Esophagus squamous epithelium (tissue), 5 donors: ENCODE results near the gene UBE2E1. TPM values are rescaled to one million over a fixed set of nuclear protein-coding genes. Genes with fewer than 3 reads are reported as not detected.

Experiments
- DNase-seq: peaks from one replicate; lab custom pipeline; 2025; lab: John Stamatoyannopoulos, UW
- H3K27ac ChIP-seq, 4 donors: fragments of 200-600 bp; sonication (generic); one replicate each; pipeline ENCODE4 v1.5.1; 2016 to 2019; ENCODE audit warnings: mild to moderate bottlenecking in 1 of 4
- H3K27me3 ChIP-seq, 4 donors: fragments of 200-600 bp; sonication (generic); 1 replicate in 3 of 4; 2 replicates in 1 of 4; pipeline versions ENCODE4 v1.5.1 to v1.6.0; 2017 to 2021; ENCODE audit warnings: antibody characterized with exemption in 1 of 4
- H3K36me3 ChIP-seq, 3 donors: fragments of 200-600 bp; sonication (generic); one replicate each; pipeline ENCODE4 v1.5.1; 2016 to 2019
- H3K4me1 ChIP-seq, 3 donors: fragments of 200-600 bp; sonication (generic); one replicate each; pipeline ENCODE4 v1.5.1; 2017 to 2019
- H3K4me3 ChIP-seq, 4 donors: fragments of 200-600 bp; sonication (generic); 1 replicate in 3 of 4; 2 replicates in 1 of 4; pipeline ENCODE4 v1.5.1; 2016 to 2019; ENCODE audit warnings: mild to moderate bottlenecking in 2 of 4, moderate library complexity in 1 of 4
- H3K9me3 ChIP-seq, 3 donors: fragments of 200-600 bp; sonication (generic); one replicate each; pipeline ENCODE4 v1.5.1; 2016 to 2019
- CTCF ChIP-seq, 6 experiments: fragments of 450-650 bp in 4 of 6; fragments of 200-600 bp in 2 of 6; sonication (generic) in 2 of 6; IDR thresholded peaks; one replicate each; pipeline ENCODE4 v1.5.1; 2016 to 2019; ENCODE audit warnings: antibody characterized with exemption in 6 of 6, mild to moderate bottlenecking in 4 of 6, moderate library complexity in 4 of 6
- POLR2A ChIP-seq, 4 donors: fragments of 450-650 bp; IDR thresholded peaks; one replicate each; pipeline ENCODE4 v1.6.1; 2017; ENCODE audit warnings: antibody characterized with exemption in 4 of 4, mild to moderate bottlenecking in 4 of 4, moderate library complexity in 3 of 4
- WGBS, 2 donors: methylation state at CpG; one replicate each; pipeline ENCODE4 v1.1.5; 2018; 5-methylcytosine and 5-hydroxymethylcytosine counted together
- intact Hi-C: fragments of 100-400 bp; cut with DNase I; formaldehyde crosslinking; loops from one replicate; pipeline ENCODE4 v1.15.0; 2022
- total RNA-seq, 4 donors: library from RNA; depleted of rRNA; stranded (reverse); fragments of >200 nt; gene quantifications; one replicate each; pipeline ENCODE4 v1.1.0, GENCODE V29; 2016
- donor health status: DM: yes; HTN: yes; CAD: no.

The UBE2E1 gene
- total RNA-seq, 4 donors from 2014 or later = 83.9 to 115 (median 104) TPM

- Histone ChIP-seq H3K4me1 (peaks cover 0 to 33% (median 14%) of the 10 kb centered on the region in 3 donors), H3K27ac (no peak overlapping the region), H3K27me3 (no peaks in the 10 kb centered on the region), H3K36me3 (no peaks in the 10 kb centered on the region), H3K4me3 (no peak overlapping the region), H3K9me3 (no peaks in the 10 kb centered on the region)
- no peak for DNase-seq
- WGBS, 2 donors = 95% methylated on average over 3 of the region's 3 CpGs; no CpG with 5 or more reads in 1 of the 2 donors
- TF ChIP-seq POLR2A (IDR thresholded peaks at IDR 0.05) (no peak), CTCF (IDR thresholded peaks at IDR 0.05) (no peak)
- intact Hi-C loops = no loop called here
Observed at GRCh38 chr3:23872330-23872729, 66.6 kb downstream of the UBE2E1 start.

GRCh38 chr3:23873941-23874340 is 68.2 kb downstream of the UBE2E1 start:
- no peaks in the 10 kb centered on the region for H3K36me3 ChIP-seq
- 48 to 51% methylated on average over 2 of the region's 2 CpGs for WGBS, 2 donors
- H3K27me3 ChIP-seq = no peaks in the 10 kb centered on the region
- peaks cover 0 to 38% (median 16%) of the 10 kb centered on the region in 3 donors for H3K4me1 ChIP-seq
- intact Hi-C loops = no loop called here
- TF ChIP-seq CTCF (IDR thresholded peaks at IDR 0.05) (no peak), POLR2A (IDR thresholded peaks at IDR 0.05) (no peak)
- DNase-seq = no peak
- H3K4me3 ChIP-seq = no peak overlapping the region
- H3K9me3 ChIP-seq = no peaks in the 10 kb centered on the region
- H3K27ac ChIP-seq = no peak overlapping the region

- peaks cover 0 to 38% (median 16%) of the 10 kb centered on the region in 3 donors for H3K4me1 ChIP-seq
- TF ChIP-seq POLR2A (IDR thresholded peaks at IDR 0.05) (no peak), CTCF (IDR thresholded peaks at IDR 0.05) (no peak)
- no peak overlapping the region for H3K27ac ChIP-seq
- intact Hi-C loops = no loop called here
- no peaks in the 10 kb centered on the region for H3K27me3 ChIP-seq
- no peak for DNase-seq
- no peak overlapping the region for H3K4me3 ChIP-seq
- H3K36me3 ChIP-seq = no peaks in the 10 kb centered on the region
- no peaks in the 10 kb centered on the region for H3K9me3 ChIP-seq
- 42 to 43% methylated on average over 6 of the region's 6 CpGs for WGBS, 2 donors
Observed at GRCh38 chr3:23874359-23875112, 68.8 kb downstream of the UBE2E1 start.

GRCh38 chr3:23875113-23875725 is 69.5 kb downstream of the UBE2E1 start:
- no peak for DNase-seq
- Histone ChIP-seq H3K4me1 (peaks cover 0 to 35% (median 16%) of the 10 kb centered on the region in 3 donors), H3K4me3 (no peak overlapping the region), H3K36me3 (no peaks in the 10 kb centered on the region), H3K9me3 (no peaks in the 10 kb centered on the region), H3K27ac (no peak overlapping the region), H3K27me3 (no peaks in the 10 kb centered on the region)
- intact Hi-C loops = no loop called here
- 63 to 66% methylated on average over 4 of the region's 4 CpGs for WGBS, 2 donors
- TF ChIP-seq CTCF (IDR thresholded peaks at IDR 0.05) (no peak), POLR2A (IDR thresholded peaks at IDR 0.05) (no peak)

- TF ChIP-seq CTCF (IDR thresholded peaks at IDR 0.05) (no peak), POLR2A (IDR thresholded peaks at IDR 0.05) (no peak)
- Histone ChIP-seq H3K27ac (no peak overlapping the region), H3K9me3 (no peaks in the 10 kb centered on the region), H3K4me3 (no peak overlapping the region), H3K36me3 (peaks cover 0 to 6% (median 0%) of the 10 kb centered on the region in 3 donors), H3K4me1 (peaks cover 0 to 33% (median 16%) of the 10 kb centered on the region in 3 donors), H3K27me3 (no peaks in the 10 kb centered on the region)
- 58 to 79% methylated on average over 2 of the region's 2 CpGs for WGBS, 2 donors
- no peak for DNase-seq
- intact Hi-C loops = no loop called here
Observed at GRCh38 chr3:23876923-23877322, 71.2 kb downstream of the UBE2E1 start.
